Stimulated activated CD8-positive, alpha-beta memory T cell treated with anti-CD3 and anti-CD28 coated beads, Interleukin-15, amount 100 ng/mL, for 1 hour (primary cell): ENCODE results near the gene LTO1.
"Not testable (repeated sequence)": the region's sequence is repeated elsewhere in the genome, so short reads cannot be mapped to it uniquely, and the experiment has no call there.

Experiments
- DNase-seq: peaks from one replicate; pipeline ENCODE4 v3.0.0-alpha.2; 2020; ENCODE audit warnings: low read depth

The LTO1 gene

GRCh38 chr11:69632900-69633299, 42.3 kb downstream of the LTO1 start:
- no peak for DNase-seq

GRCh38 chr11:69630424-69630823, 44.7 kb downstream of the LTO1 start:
- DNase-seq, result no peak

- no peak for DNase-seq
These were observed 45.1 kb downstream of the LTO1 start for GRCh38 chr11:69630017-69630416.

- DNase-seq, result no peak
These were observed 47.6 kb downstream of the LTO1 start for GRCh38 chr11:69627551-69627950.

- DNase-seq, result no peak
These were observed 49.7 kb downstream of the LTO1 start for GRCh38 chr11:69625476-69625875.

- DNase-seq, result no peak
These were observed 50.9 kb downstream of the LTO1 start for GRCh38 chr11:69624293-69624692.

- not testable (repeated sequence) for DNase-seq
These were observed 53.0 kb downstream of the LTO1 start for GRCh38 chr11:69622097-69622681.

- no peak for DNase-seq
These were observed 54.4 kb downstream of the LTO1 start for GRCh38 chr11:69620683-69621290.

GRCh38 chr11:69618237-69618636, 56.9 kb downstream of the LTO1 start:
- no peak for DNase-seq

GRCh38 chr11:69617682-69618081, 57.5 kb downstream of the LTO1 start:
- no peak for DNase-seq

GRCh38 chr11:69617220-69617619, 57.9 kb downstream of the LTO1 start:
- DNase-seq, result no peak
